ENCODE data around the gene USP31.

The USP31 gene

GRCh38 chr16:23187341-23187740, 38.1 kb upstream of the USP31 start:
- TF ChIP-seq CTCF (conservative IDR thresholded peaks at IDR 0.05; ENCODE audit: low read depth, low read length), result no peak

GRCh38 chr16:23186171-23186570, 36.9 kb upstream of the USP31 start:
- TF ChIP-seq CTCF (conservative IDR thresholded peaks at IDR 0.05; ENCODE audit: low read depth, low read length), result no peak
- no peak for DNase-seq (ENCODE audit: low read depth)
- H3K4me3 ChIP-seq (ENCODE audit: low read depth, low read length), result no peak overlapping the region

More at GRCh38 chr16:23187341-23187740, 38.1 kb upstream of the USP31 start:
- H3K4me3 ChIP-seq (ENCODE audit: low read depth, low read length), result no peak overlapping the region
- no peak for DNase-seq (ENCODE audit: low read depth)

GRCh38 chr16:23185656-23186055, 36.4 kb upstream of the USP31 start:
- TF ChIP-seq CTCF (conservative IDR thresholded peaks at IDR 0.05; ENCODE audit: low read depth, low read length), result no peak
- H3K4me3 ChIP-seq (ENCODE audit: low read depth, low read length), result no peak overlapping the region
- no peak for DNase-seq (ENCODE audit: low read depth)

- no peak for DNase-seq (ENCODE audit: low read depth)
- no peak for TF ChIP-seq CTCF (conservative IDR thresholded peaks at IDR 0.05; ENCODE audit: low read depth, low read length)
- H3K4me3 ChIP-seq (ENCODE audit: low read depth, low read length), result no peak overlapping the region
Measured at GRCh38 chr16:23183543-23183862, 34.3 kb upstream of the USP31 start.

GRCh38 chr16:23182679-23183542, 33.7 kb upstream of the USP31 start, which contains the start of gene SCNN1G:
TSS of gene SCNN1G (plus strand) at chr16:23182745. CDS start at chr16:23186272, 3,527 bp downstream.
- DNase-seq (ENCODE audit: low read depth), result no peak
- no peak for TF ChIP-seq CTCF (conservative IDR thresholded peaks at IDR 0.05; ENCODE audit: low read depth, low read length)
- H3K4me3 ChIP-seq (ENCODE audit: low read depth, low read length), result peak within 1 kb of the TSS; percentile 8

GRCh38 chr16:23182206-23182678, 33.0 kb upstream of the USP31 start:
- H3K4me3 ChIP-seq (ENCODE audit: low read depth, low read length), result no peak overlapping the region
- DNase-seq (ENCODE audit: low read depth), result peak; percentile 46
- peak; percentile 45 for TF ChIP-seq CTCF (conservative IDR thresholded peaks at IDR 0.05; ENCODE audit: low read depth, low read length)

GRCh38 chr16:23181506-23181905, 32.3 kb upstream of the USP31 start:
- no peak for DNase-seq (ENCODE audit: low read depth)
- no peak for TF ChIP-seq CTCF (conservative IDR thresholded peaks at IDR 0.05; ENCODE audit: low read depth, low read length)
- H3K4me3 ChIP-seq (ENCODE audit: low read depth, low read length), result no peak overlapping the region
